HEK293T (cell line): ENCODE data around the gene LHPP.

Source experiments
- CTCF ChIA-PET: fragments of 350-600 bp; formaldehyde crosslinking; extraction: SDS; loops from one replicate; lab custom pipeline; 2021; ENCODE audit warnings: antibody characterized with exemption, inconsistent platforms; lab: Yijun Ruan, JAX
- POLR2A ChIA-PET: fragments of 350-600 bp; formaldehyde crosslinking; extraction: SDS; loops from one replicate; lab custom pipeline; 2020; ENCODE audit warnings: antibody characterized with exemption, inconsistent platforms; lab: Yijun Ruan, JAX
- DNase-seq: peaks from one replicate; pipeline ENCODE4 v3.0.0; 2012; ENCODE audit warnings: mixed read lengths; ENCODE audit errors: extremely low spot score
- ARNT ChIP-seq: fragments of 450-650 bp; IDR thresholded peaks from 2 replicates; pipeline ENCODE4 v1.6.1; 2017; ENCODE audit warnings: mild to moderate bottlenecking
- BHLHE40 ChIP-seq: fragments of 450-650 bp; IDR thresholded peaks from 2 replicates; pipeline ENCODE4 v1.6.1; 2016; ENCODE audit warnings: mild to moderate bottlenecking, moderate library complexity, borderline replicate concordance
- CTBP1 ChIP-seq: fragments of 450-650 bp; IDR thresholded peaks from 2 replicates; pipeline ENCODE4 v1.6.1; 2016; ENCODE audit warnings: borderline replicate concordance
- ELF4 ChIP-seq: fragments of 450-650 bp; IDR thresholded peaks from 2 replicates; pipeline ENCODE4 v1.6.1; 2017; ENCODE audit warnings: antibody characterized with exemption
- FOXA1 ChIP-seq: fragments of 450-650 bp; IDR thresholded peaks from 2 replicates; pipeline ENCODE4 v1.6.1; 2016; ENCODE audit warnings: mild to moderate bottlenecking
- FOXK2 ChIP-seq: fragments of 450-650 bp; IDR thresholded peaks from 2 replicates; pipeline ENCODE4 v1.6.1; 2016; ENCODE audit warnings: mild to moderate bottlenecking
- FOXM1 ChIP-seq: fragments of 450-650 bp; IDR thresholded peaks from 2 replicates; pipeline ENCODE4 v1.6.1; 2017; ENCODE audit warnings: mild to moderate bottlenecking, borderline replicate concordance
- HDGF ChIP-seq: fragments of 450-650 bp; IDR thresholded peaks from 2 replicates; pipeline ENCODE4 v1.6.1; 2017; ENCODE audit warnings: antibody characterized with exemption, borderline replicate concordance
- L3MBTL2 ChIP-seq: fragments of 450-650 bp; conservative IDR thresholded peaks from 2 replicates; pipeline ENCODE4 v1.6.1; 2016; ENCODE audit warnings: mild to moderate bottlenecking
- LEF1 ChIP-seq: fragments of 450-650 bp; IDR thresholded peaks from 2 replicates; pipeline ENCODE4 v1.6.1; 2017; ENCODE audit warnings: mild to moderate bottlenecking, borderline replicate concordance
- NFRKB ChIP-seq: fragments of 450-650 bp; IDR thresholded peaks from 2 replicates; pipeline ENCODE4 v1.6.1; 2016; ENCODE audit warnings: mild to moderate bottlenecking, moderate library complexity
- PKNOX1 ChIP-seq: fragments of 450-650 bp; IDR thresholded peaks from 2 replicates; pipeline ENCODE4 v1.6.1; 2016
- SP1 ChIP-seq: fragments of 450-650 bp; IDR thresholded peaks from 2 replicates; pipeline ENCODE4 v1.6.1; 2017
- SUZ12 ChIP-seq: fragments of 450-650 bp; IDR thresholded peaks from 2 replicates; pipeline ENCODE4 v1.6.1; 2016; ENCODE audit warnings: mild to moderate bottlenecking
- TARDBP ChIP-seq: fragments of 450-650 bp; IDR thresholded peaks from 2 replicates; pipeline ENCODE4 v1.6.1; 2016
- ZNF384 ChIP-seq: fragments of 450-650 bp; IDR thresholded peaks from 2 replicates; pipeline ENCODE4 v1.6.1; 2016

The LHPP gene

DNA sequence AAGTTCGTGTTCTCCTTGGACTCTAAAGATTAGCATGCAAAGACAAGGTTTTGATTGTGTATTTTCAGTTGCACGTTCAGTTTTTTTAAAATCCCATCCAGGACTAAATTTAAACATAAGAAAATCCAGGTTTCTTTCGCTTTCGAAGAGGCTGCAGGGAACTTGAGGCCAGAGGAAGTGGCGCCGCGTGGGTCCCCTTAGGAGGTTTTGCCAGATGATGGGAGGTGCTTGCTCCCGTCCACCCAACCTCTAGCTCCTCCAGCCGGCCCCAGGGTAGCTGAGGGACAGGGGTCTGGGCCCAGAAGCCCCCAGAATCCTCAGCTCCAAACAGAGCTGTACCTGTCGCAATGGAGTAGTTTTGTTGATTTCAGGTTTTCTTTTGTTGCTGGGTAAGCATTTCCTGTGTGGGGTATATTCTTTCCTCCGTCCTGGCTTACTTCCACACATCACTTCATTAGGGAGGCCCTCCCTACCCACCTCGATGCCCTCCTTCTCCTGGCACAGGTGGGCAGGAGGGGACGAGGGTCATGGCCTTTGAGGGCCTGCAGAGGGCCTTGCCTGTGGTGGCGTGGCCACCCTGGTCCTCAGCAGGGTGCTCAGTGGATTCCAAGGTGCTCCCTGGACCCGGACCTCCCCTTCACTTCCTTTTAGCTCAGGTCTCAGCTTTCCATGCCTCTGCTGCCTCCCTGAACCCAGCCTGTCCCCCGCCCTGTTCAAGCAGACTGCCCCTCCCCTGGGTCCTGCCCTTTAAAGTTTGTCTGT lies 32.6 kb downstream of the LHPP start:
- ChIA-PET POLR2A (no interaction called here), CTCF (no interaction called here)
- no peak for DNase-seq
- TF ChIP-seq FOXA1 (no peak), PKNOX1 (no peak), CTBP1 (no peak), HDGF (no peak), SP1 (no peak), ZNF384 (no peak), NFRKB (no peak), BHLHE40 (no peak), LEF1 (no peak), ELF4 (no peak), SUZ12 (no peak), TARDBP (no peak), ARNT (no peak), L3MBTL2 (no peak), FOXK2 (no peak), FOXM1 (no peak)

DNA sequence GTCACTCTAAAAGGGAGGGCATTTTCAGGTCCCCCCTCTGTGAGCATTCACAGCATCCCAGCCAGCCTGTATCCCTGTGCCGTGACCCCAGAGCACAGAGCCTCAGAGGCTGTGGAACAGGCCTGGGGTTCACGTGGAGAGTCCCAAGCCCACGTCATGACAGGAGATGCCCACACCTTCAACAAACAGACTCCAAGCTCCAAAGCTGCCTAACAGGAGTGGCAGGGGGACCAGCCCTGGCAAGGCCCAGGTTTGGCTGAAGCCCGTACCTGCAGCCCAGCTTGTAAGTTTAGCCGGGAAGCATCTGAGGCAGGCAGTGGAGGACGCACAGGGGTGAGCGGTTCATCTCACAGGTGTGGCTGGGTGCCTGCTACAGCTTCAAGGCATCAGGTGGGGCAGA lies 33.5 kb downstream of the LHPP start:
- no peak for DNase-seq
- POLR2A ChIA-PET, result no interaction called here
- TF ChIP-seq BHLHE40 (no peak), FOXM1 (no peak), NFRKB (no peak), CTBP1 (no peak), ARNT (no peak), HDGF (no peak), SUZ12 (no peak)
- CTCF ChIA-PET, result interaction anchor here (0.5 kb wide), 1 partner anchor 23 kb away, joined by 5 read pairs; no protein-coding TSS in a partner anchor

- no peak for TF ChIP-seq ARNT
- no peak for TF ChIP-seq BHLHE40
- no peak for TF ChIP-seq ELF4
- TF ChIP-seq HDGF, result no peak
- TF ChIP-seq SP1, result no peak
- TF ChIP-seq SUZ12, result no peak
- no peak for TF ChIP-seq FOXM1
- no peak for TF ChIP-seq FOXK2
- TF ChIP-seq PKNOX1, result no peak
- TF ChIP-seq FOXA1, result no peak
- TF ChIP-seq CTBP1, result no peak
- TF ChIP-seq TARDBP, result no peak
- no peak for TF ChIP-seq ZNF384
- TF ChIP-seq L3MBTL2, result no peak
- ChIA-PET POLR2A (no interaction called here), CTCF (no interaction called here)
- no peak for DNase-seq
Measured at GRCh38 chr10:124495725-124496124, 34.1 kb downstream of the LHPP start.

DNA sequence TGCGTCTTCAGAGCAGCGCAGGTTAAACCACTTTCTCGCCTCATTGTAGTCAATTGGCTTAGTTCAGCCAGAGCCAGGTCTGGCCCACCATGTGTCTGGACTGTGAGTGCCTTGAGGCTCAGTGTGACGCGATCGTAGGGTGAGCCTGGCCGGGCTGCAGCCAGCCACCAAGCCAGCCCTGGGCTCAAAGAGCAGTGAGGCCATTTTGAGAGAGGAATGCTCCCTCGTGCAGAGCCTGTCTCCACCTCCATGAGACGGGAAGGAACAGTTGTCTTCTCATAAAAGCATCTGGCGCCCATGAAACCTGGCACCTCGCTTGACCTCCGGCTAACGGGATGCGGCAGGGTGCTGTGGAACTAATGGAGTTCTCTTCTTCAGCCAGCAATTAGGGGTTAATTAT lies 34.5 kb downstream of the LHPP start:
- CTCF ChIA-PET, result no interaction called here
- DNase-seq, result no peak
- POLR2A ChIA-PET, result no interaction called here
- no peak for TF ChIP-seq ZNF384
- no peak for TF ChIP-seq NFRKB
- TF ChIP-seq HDGF, result no peak
- no peak for TF ChIP-seq FOXM1
- no peak for TF ChIP-seq ELF4

DNA sequence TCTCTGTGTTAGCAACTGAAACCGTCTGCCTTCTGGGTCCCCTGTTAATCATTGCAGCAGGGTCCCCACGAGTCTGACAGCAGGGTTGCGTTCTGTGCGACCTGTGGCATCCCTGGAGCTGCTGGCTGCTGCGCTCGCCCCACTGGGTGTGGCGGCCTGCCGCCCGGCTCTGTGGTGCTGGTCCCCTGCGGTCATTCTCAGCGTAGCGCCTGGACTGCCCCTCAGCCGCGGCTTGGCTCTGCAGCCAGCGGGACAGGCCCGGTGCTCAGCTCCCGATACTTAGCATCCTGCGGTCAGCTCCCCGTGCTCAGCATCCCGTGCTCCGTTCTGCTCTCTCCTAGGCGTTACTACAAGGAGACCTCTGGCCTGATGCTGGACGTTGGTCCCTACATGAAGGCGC lies 35.0 kb downstream of the LHPP start:
- no peak for DNase-seq
- TF ChIP-seq PKNOX1 (no peak), ZNF384 (no peak), FOXM1 (no peak), TARDBP (no peak), HDGF (no peak), L3MBTL2 (no peak), ELF4 (no peak), SP1 (no peak), NFRKB (no peak), CTBP1 (no peak), ARNT (no peak), LEF1 (no peak), SUZ12 (no peak), FOXK2 (no peak), FOXA1 (no peak), BHLHE40 (no peak)

More for the DNA sequence above, 35.0 kb downstream of the LHPP start:
- ChIA-PET CTCF (no interaction called here), POLR2A (no interaction called here)
